Activated CD8-positive, alpha-beta memory T cell treated with anti-CD3 and anti-CD28 coated beads for 4 hours (primary cell): ENCODE results near the gene SENP2.
"Not testable (repeated sequence)": the region's sequence is repeated elsewhere in the genome, so short reads cannot be mapped to it uniquely, and the experiment has no call there.

Source experiments
- DNase-seq, 2 donors: peaks; one replicate each; pipeline ENCODE4 v3.0.0-alpha.2; 2020; ENCODE audit warnings: low read depth in 2 of 2

SENP2 gene

DNA sequence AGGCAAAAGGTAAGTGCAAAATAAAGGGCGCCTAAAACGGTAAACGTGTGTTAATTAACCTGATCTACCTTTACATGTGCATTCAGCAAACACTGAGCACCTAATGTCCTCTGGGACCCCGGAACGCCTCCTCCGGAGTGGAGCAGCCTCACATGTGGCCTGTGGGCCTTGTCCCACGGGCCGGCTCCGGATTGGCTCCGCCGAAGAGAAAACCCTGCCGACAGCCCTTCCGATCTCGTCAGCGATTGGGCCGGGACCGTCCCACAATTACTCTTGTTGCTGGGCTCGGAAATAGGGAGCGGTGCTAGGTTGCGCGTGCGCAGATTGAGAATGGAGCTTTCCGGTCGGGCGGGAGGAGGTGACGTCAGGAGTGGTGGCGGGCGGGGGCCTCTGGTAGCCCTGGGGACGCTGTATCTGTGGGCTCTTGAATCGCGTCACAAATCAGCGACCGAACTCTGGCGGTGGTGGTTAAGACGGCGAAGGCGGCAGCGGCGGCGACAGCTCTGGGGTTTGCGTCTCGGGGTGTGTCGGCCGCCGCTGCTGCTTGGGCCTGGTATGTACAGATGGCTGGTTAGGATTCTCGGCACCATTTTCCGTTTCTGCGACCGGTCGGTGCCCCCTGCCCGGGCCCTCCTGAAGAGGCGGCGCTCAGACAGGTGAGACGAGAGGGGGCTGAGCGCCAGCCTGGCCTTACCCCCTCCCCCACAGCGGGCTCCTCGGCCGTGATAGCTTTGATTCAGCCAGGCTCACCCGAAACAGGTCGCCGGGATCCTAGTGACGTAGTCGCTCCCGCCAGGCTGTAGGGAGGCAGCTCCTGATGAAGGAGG, at the start of gene SENP2:
SENP2 (plus strand) TSS at position 437 of the 827 bp plus-strand sequence; CDS start at position 556, 119 bp downstream.
- DNase-seq: peak; percentile 99

DNA sequence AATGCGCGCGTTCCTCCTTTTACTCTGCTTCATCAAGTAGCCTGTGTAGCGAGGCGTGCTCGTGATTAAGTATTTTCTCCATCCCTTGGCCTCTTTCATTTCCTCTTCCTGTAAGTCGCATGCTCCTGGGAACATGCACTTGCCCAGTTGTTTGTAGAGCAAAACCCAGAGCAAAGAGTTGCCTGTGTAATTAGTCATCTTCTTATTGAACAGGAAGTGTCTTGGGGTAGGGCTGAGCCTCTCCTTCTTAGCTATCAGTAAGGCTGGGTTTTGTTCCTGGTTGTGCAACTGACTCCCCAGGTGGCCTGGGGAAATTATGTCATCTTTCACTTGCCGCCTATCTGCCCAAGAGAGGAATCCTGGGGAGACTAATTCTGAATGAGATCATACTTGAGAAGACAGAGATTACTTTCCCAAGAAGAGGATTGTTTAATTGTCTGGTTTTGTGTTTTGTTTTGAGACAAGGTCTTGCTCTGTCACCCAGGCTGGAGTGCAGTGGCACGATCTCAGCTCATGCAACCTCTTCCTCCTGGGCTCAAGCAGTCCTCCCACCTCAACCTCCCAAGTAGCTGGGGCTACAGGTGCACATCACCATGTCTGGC, 48.6 kb upstream of the SENP2 start:
- no peak for DNase-seq

DNA sequence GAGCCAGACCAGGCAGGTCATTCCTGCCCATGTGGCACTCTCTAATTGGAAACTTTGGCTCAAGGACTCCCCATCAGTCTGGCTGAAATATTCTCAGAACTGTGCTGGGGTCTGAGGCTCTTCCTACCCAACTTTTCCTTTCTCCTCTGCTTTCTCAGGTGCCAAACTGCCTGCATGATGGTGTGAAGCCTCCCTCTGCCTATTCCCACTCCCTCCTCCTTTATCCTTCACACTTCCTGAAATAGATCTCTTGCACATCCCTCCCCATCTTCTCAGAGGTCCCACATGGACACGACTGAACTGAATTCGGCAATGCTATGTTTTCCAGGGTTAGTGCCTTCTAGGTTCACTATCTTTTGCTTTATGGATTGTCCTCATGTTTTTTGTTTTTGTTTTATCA, 46.2 kb upstream of the SENP2 start:
- no peak for DNase-seq

DNA sequence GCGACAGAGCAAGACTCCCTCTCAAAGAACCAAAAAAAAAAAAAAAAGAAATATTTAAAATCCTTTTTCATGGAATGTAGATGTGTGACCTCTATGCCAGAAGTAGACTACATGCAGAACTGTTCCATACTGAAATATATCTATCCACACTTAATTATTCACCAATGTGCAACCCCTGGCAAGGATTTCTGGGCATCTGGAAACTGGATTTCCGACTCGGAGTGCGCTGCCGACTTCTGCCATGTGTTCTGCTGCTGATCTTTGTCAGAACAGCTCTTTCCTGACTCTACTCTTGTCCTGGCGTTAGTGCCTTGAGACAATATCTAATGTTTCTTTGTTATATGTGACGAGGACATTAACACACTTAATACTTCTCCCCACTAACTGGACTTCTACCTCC, 45.4 kb upstream of the SENP2 start:
- no peak for DNase-seq

DNA sequence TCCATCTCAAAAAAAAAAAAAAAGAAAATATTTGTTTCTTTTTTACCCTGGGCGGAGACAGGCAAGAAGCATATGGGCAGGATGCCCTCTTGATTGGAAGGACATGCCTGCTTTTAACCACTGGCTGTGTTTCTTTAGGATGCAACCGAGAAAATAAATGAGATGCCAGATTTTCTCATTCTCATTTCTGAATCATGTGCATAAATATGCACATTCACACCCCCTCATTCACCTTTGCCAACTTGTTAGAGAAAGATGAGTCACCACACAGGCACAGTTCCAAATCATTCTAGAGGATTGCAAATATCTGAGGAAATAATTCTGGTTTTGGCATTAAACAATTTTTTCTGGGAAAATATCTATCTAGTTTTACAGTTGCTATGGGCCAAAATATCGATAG, 37.0 kb upstream of the SENP2 start:
- DNase-seq: no peak

DNA sequence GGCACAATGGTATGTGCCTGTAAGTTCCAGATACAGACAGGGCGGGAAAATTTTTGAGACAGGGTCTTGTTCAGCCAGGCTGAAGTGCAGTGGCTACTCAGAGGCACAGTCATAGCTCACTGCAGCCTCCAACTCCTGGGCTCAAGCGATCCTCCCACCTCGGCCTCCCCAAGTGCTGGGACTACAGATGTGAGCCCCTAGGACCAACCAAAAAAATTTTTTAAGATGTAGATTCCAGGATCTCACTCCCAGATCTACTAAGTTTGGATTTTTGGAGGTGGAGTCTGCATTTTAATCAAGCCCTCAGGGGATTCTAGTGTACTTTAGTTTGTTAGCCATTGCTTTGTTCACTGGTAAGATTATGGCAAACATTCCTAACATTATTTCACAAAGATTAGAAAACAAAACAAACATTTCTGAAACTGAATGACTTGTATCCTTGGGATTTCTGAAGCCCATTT, 36.4 kb upstream of the SENP2 start:
- DNase-seq: no peak

DNA sequence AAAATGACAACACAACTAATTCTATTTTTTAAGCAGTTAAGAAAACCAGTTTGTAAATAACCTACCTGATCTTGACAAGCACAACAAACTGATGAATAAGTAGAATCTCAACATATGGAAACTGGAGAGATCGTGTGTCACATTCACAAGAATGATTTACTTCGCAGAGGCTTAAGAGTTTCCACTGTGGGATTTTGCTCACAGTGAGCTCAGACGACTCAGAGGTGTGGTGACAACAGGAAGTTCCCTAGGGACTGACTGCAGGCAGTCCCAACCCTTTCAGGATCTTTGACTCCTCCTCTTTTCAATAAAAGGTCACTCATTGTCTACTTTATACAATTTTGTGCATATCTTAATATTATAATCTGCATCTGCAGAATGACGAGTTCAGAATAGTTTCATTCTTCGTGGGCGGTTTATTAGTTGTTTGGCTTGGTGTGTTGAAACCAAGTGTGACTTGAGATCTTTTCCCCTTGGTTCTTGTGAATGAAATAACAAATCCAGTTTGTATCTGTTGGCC, 33.7 kb upstream of the SENP2 start, which contains the start of gene LIPH:
LIPH (minus strand) TSS at position 231 of the 520 bp plus-strand sequence; CDS start at position 114, 117 bp downstream.
- peak in 1 of 2 donors; percentile 14 for DNase-seq

DNA sequence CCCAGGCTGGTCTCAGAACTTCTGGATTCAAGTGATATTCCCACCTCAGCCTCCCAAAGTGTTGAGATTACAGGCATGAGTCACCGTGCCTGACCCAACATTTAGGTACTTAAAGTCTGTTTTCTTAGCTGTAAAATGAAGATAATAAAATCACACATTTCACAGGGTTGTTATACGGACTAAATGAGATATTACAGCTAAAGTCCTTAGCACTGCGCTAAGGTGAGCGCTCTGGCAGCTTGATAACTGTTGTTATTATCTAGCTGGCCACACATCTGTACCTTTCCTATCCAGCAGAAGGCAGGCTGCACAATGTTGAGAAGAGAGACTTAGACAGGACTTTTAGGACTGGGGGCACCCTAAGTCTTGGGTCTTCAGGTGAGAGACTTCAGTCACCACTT, 31.0 kb upstream of the SENP2 start:
- DNase-seq: no peak

DNA sequence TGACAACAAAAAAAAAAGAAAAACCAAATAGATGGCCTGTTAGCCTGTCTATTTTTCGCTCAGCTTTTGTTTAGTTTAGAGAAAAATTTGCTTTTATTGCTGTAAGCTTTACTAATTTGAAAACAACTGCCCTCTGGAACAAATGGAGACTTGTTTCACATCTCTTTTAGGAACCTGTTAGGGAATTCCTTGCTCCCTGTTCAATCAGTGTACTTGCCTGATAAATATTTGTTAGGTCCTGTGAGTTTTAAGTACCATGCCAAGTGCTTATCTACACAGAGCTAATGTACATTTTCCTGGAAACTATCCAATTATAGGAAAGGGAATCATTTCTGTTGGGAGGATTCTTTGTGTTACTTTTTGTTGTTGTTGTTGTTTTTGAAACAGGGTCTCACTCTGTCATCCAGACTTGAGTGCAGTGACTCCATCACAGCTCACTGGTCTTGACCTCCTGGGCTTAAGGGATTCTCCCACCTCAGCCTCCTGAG, 30.2 kb upstream of the SENP2 start:
- DNase-seq: no peak

DNA sequence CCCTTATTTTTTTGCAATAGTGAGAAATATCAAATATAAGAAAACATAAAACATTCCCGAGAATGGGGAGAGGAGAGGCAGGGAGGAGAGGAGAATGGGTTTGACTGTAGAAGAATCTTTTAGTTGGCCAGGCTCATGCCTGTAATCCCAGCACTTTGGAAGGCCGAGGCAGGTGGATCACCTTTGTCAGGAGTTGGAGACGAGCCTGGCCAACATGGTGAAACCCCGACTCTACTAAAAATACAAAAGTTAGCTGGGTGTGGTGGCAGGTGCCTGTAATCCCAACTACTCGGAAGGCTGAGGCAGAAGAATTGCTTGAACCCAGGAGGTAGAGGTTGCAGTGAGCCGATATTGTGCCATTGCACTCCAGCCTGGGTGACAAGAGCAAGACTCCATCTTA, 29.5 kb upstream of the SENP2 start:
- not testable (repeated sequence) for DNase-seq

DNA sequence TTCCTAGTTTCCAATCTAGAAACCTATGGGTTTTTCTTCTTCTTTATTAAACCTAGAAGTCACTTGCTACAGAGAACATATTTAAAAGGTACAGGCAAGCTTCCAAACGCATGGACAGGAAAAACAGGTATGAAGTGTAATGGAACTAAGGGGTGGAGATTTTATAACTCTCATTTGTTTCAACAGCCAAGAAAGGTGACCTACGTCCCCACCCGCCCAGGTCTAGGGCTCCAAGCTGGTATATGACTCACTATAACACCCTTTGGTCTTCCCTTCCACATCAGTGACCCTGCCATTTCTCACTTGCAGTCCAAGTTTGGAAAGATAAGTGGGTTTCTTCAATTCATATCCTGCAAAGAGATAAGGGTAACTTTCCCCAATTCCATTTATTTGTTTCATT, 27.7 kb upstream of the SENP2 start:
- no peak for DNase-seq

DNA sequence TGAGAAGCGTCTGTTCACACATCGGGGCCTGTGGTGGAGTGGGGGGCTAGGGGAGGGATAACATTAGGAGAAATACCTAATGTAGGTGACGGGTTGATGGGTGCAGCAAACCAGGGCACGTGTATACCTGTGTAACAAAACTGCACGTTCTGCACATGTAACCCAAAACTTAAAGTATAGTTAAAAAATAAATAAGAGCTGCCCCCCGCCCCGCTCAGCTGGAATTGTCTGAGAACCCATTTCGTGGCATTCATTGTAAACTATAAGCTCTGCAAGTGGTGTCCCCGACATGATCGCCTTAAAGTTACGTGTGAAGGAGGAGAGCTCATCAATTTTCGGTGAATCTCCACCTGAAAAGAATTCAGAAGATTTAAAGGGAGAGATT, 26.4 kb upstream of the SENP2 start:
- no peak for DNase-seq

DNA sequence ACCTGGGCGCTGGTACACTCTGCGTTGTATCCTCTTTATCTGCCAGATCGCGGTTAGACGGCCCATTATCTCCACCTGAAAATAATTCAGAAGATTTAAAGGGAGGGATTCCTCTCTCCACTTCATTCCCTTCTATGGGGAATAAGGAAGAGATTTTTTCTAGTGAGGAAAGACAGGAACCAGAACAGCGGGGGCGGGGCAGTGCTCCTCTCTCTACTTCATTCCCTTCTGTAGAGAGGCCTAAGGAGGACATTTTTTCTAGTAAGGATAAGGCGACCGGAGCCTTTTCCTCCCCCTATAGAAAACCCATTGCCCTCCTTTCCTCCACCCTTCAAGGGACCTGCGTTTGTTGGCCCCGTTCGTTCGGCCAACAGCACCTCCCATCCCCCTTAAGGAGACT, 25.4 kb upstream of the SENP2 start:
- DNase-seq: no peak

DNA sequence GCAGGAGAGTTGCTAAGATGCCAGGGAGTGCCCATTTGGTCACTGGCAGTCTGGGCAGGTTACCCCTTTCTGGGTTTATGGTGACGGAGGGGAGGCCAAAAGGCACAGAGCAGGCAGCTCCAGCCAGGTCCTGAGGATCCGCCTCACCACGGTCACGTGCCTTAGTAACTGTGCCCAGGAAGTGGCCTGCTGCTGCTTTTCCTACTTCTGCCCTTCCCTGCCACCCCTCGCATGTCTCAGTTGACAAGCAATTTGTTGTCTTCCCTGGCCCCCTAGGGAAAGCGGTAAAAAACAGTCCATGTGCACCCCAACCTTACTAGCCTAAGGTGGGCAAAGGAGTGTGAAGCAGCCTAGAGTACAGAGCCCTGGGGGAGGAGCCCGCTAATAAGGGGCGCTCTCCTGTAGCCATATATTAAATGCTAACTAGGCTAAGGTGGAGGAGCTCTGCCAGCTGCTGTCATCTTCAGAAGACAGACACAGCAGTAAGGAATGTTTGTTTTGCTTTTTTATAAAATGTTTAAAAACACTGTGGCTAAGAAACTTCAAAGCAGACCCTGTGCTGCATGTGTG, 24.6 kb upstream of the SENP2 start:
- DNase-seq: no peak

DNA sequence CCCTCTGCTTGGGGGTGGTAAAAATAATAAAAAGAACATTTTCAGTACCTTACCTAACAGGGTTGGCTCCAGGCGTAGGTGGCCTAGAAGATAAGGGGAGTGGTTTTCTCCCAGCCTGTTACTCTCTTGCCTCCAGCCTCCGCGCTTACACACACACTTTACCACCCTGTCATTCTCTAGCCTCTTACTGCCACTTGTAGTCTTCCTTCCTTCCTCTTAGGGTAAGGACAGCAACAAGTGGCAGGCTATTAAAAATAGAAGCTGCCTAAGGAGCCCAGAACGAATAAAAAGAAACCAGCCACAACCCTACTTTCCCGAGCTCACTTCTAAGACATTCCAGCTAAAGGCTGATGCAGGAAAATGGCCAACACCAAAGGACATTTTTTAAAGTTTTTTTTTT, 24.1 kb upstream of the SENP2 start:
- no peak for DNase-seq

DNA sequence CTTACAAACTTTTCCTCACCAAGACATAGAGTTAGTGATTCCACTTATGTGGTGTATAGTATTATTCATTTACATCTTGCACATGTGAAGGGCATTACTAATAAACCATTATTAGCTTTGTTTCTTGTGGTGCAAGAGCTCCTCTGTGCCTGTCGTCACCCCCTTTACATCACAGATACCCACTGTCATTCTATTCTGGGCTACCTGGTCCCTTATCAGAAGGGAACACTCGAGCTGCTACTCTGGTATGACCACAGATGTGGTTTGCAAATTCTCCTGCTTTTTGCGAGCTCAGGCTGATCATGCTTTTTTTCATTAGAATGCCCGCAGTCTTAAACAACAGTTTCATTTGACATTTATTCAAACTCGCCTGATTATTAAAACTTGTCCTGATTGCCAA, 13.9 kb upstream of the SENP2 start:
- DNase-seq: no peak

DNA sequence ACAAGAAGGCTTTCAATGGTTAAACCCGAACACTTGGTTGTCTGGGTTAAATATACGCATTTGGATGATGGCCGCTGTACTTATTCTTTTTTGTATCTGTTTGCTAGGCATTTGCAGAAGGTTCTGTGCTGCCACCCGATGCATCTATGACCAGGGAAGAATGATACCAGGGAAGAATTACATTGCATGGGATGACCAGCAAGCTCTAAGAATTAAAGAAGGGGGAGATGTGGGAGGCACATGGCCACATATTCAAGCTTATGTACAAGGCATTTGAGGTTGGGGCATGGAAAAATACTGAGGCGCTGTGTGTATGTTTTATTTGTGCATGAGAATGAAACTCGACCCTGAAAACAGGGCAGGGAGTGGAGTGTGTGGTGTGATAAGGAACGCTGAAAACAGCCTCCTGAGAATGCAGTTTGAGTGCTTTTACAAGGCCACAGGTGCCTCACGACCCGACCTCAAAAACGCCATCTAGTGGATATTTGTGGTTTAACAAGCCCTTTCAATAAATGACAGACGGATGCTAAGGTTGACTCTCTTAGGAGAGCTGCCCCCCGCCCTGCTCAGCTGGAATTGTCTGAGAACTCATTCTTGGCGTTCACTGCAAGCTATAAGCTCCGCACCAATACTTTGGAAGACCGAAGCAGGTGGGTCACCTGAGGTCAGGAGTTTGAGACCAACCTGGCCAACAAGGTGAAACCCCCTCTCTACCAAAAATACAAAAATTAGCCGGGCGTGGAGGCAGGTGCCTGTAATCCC, 10.8 kb upstream of the SENP2 start:
- peak in 1 of 2 donors; percentile 13 for DNase-seq

DNA sequence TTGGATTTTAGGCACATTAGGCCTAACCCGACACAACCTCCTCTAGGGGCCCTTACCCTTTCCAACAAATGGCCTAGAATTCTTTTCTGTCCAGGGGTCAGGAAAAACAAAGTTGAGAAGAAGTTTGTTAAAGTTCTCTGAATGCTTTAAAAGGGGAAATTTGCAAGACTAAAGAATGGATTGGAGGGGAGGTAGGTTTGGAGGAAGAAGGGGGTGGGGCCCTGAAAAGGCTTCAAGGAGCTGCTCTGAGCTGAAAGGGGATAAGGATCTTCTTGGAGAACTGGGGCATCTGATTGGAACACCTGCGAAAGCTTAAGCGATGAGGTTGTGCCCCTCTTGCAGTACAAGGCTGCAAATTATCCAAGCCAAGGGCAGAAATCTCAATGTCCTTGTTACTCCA, 3.9 kb upstream of the SENP2 start:
- DNase-seq: no peak

DNA sequence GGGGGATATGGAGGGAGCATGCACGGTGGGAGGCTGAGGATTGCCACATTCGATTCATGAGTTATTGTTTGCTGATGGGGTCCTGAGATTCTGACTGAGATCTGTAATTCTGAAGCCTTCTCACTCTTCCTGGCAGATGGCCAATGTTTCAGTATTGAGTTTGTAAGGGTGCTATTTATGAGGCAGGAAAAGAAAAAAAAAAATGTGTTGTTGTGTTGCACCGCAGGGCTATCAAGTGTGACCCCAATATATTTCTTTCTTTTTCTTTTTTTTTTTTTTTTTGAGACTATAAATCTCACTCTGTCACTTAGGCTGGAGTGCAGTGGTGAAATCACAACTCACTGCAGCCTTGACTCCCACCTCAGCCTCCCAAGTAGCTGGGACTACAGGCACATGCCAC, 3.2 kb upstream of the SENP2 start:
- no peak for DNase-seq

DNA sequence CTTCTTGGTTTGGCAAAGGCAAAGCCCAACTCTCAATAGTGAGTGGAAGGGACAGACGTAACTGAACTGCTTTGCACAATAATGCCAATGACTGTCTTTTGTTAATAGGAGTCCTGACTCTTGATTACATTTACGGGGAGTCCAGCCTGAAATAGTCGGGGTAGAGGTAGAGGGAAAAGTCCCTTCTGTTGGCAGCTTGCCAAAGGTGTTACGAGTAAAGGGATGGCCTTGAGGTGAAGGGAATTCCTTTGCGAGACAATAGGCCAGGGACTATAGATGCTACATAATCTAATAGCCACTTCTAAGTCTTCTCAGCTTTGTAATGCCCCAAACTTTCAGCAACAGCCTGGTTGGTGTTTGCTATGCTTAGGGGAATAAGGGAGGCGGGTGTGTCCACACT, 2.2 kb upstream of the SENP2 start:
- DNase-seq: no peak

DNA sequence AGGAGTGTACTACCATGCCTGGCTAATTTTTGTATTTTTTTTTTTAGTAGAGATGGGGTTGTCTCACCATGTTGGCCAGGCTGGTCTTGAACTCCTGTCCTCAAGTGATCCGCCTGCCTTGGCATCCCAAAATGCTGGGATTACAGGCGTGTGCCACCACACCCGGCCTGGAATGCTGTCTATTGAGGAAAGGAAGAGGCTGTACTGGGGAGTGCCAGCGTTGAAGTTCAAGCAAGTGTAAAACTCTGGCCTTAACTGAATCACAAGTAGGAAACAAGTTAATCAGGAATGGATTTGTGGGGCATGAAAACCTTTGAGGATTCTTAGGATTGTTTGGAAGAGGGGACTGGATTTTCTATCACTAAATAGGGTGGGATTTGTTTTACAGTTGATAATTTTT, 1.4 kb upstream of the SENP2 start:
- no peak for DNase-seq

DNA sequence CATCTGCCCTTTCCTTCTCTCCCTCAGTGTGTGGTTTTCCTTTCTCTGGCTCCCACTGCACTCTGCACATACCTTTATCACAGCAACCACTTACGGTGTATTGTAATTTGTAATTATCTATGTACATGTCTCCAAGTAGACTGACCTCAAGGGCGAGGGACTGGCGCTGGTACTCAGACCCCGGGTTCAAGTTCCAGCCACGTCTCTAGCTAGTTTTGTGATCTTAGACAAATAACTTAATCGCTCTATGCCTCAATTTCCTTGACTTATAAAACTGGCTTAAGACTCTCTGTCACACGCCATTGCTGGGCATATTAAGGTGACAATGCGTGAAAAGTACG, 607 bp upstream of the SENP2 start:
- no peak for DNase-seq
